Measurements from ENCODE around the gene PHF1. TPM values are rescaled to one million over a fixed set of nuclear protein-coding genes. Genes with fewer than 3 reads are reported as not detected.

PHF1 gene
- total and polyA plus RNA-seq, 8 donors = 28.5 to 192 (median 56.0) TPM

- ATAC-seq (peak in 1 of 4 donors; percentile 36), DNase-seq (no peak), FAIRE-seq (no peak)
- H3K27ac ChIP-seq = no peak overlapping the region
- H3K9me3 ChIP-seq = no peaks in the 10 kb centered on the region
- WGBS, 2 donors = 36 to 42% methylated on average over 12 of the region's 12 CpGs
- H3K27me3 ChIP-seq = no peaks in the 10 kb centered on the region
- H3K36me3 ChIP-seq = no peaks in the 10 kb centered on the region
- no peak overlapping the region for H3K4me3 ChIP-seq
- no peak for TF ChIP-seq CTCF (IDR thresholded peaks at IDR 0.05)
- intact Hi-C loops (cut with DNase I) = no loop called here
- H3K4me1 ChIP-seq = peaks cover 0 to 4% (median 0%) of the 10 kb centered on the region in 3 donors
Observed at GRCh38 chr6:33430991-33431879, 20.4 kb downstream of the PHF1 start.

GRCh38 chr6:33431880-33432541 lies 21.2 kb downstream of the PHF1 start:
- Histone ChIP-seq H3K36me3 (no peaks in the 10 kb centered on the region), H3K4me3 (no peak overlapping the region), H3K27ac (no peak overlapping the region), H3K27me3 (no peaks in the 10 kb centered on the region), H3K4me1 (peaks cover 0 to 4% (median 0%) of the 10 kb centered on the region in 3 donors), H3K9me3 (no peaks in the 10 kb centered on the region)
- ATAC-seq = no peak
- FAIRE-seq = no peak
- no peak for DNase-seq
- intact Hi-C loops (cut with DNase I) = no loop called here
- 74 to 80% methylated on average over 12 of the region's 12 CpGs for WGBS, 2 donors
- no peak for TF ChIP-seq CTCF (IDR thresholded peaks at IDR 0.05)

DNA sequence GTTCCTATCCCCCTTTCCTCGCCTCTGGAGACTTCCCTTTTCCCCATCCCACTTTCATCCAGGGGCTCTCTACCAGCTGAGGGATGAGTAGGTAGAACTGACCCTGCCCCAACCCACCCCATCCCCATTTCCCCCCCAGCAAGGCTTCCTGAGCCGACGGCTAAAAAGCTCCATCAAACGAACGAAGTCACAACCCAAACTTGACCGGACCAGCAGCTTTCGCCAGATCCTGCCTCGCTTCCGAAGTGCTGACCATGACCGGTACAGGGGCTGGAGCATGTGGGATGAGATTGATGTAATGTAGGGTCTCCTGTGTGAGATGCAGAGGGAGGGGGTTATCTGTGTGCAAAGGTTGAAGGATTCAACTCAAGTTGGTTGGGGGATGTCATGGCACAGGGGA lies 21.7 kb downstream of the PHF1 start:
- Histone ChIP-seq H3K4me3 (no peak overlapping the region), H3K27me3 (no peaks in the 10 kb centered on the region), H3K4me1 (peaks cover 0 to 4% (median 0%) of the 10 kb centered on the region in 3 donors), H3K27ac (no peak overlapping the region), H3K36me3 (no peaks in the 10 kb centered on the region), H3K9me3 (no peaks in the 10 kb centered on the region)
- no peak for ATAC-seq
- TF ChIP-seq CTCF (IDR thresholded peaks at IDR 0.05) = no peak
- FAIRE-seq = no peak
- DNase-seq = no peak
- intact Hi-C loops (cut with DNase I) = no loop called here
- 86% methylated on average over 10 of the region's 10 CpGs for WGBS, 2 donors

DNA sequence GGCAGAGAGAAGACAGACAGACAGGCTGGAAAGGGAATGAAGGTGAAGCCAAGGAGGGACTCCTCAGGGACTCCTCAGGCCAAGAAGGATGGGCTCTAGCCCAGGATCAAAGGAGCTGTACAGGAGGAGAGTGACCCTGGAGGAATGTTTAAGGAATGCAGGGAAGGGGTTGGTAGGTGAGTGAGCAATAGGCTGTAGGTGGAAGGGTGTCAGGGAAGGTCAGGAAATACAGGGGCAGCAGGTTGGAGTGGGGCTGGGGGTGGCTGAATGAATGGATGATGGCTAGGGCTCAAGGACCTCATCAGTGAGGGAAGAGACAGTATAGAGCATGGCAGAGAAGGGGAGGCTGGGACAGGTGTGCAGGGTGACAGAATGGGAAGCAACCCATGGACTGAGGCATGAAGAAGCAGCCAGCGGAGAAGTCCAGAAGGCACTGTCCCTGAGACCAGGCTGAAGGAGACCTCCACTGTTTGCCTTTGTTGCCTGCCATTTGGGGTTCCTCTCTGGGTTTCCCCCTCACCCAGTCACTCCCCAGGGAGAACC lies 22.3 kb downstream of the PHF1 start:
- H3K4me1 ChIP-seq = peaks cover 0 to 4% (median 0%) of the 10 kb centered on the region in 3 donors
- DNase-seq (no peak), ATAC-seq (no peak), FAIRE-seq (no peak)
- intact Hi-C loops (cut with DNase I) = no loop called here
- H3K27me3 ChIP-seq = no peaks in the 10 kb centered on the region
- H3K9me3 ChIP-seq = no peaks in the 10 kb centered on the region
- no peak overlapping the region for H3K4me3 ChIP-seq
- TF ChIP-seq CTCF (IDR thresholded peaks at IDR 0.05) = no peak
- peaks cover 0 to 2% (median 0%) of the 10 kb centered on the region in 3 donors for H3K36me3 ChIP-seq
- H3K27ac ChIP-seq = no peak overlapping the region
- 95 to 100% methylated on average over 1 of the region's 1 CpG for WGBS, 2 donors
